ENCODE data around the gene EEPD1. TPM values are rescaled to one million over a fixed set of nuclear protein-coding genes. Genes with fewer than 3 reads are reported as not detected.
"Not testable (repeated sequence)": the region's sequence is repeated elsewhere in the genome, so short reads cannot be mapped to it uniquely, and the experiment has no call there.

Gene EEPD1
- total RNA-seq, 2 experiments from 2014 or later: 11.9 to 13.8 TPM

- POLR2A ChIA-PET, H3K27ac Mint-ChIP-seq, H3K4me1 Mint-ChIP-seq, H3K4me3 Mint-ChIP-seq, DNase-seq, H3K27me3 Mint-ChIP-seq: not testable (repeated sequence)
- Mint-ChIP-seq H3K36me3 (ENCODE audit: low read depth) (peaks cover 11% of the 10 kb centered on the region), H3K9me3 (peaks cover 25% of the 10 kb centered on the region)
- CTCF ChIA-PET: interaction anchor here (0.6 to 1.3 kb wide), 2 partner anchors 12 to 1169 kb away, joined by 3 read pairs; no protein-coding TSS in a partner anchor
Measured at GRCh38 chr7:36258510-36259259, 105.6 kb downstream of the EEPD1 start.

- peaks cover 20% of the 10 kb centered on the region for H3K9me3 Mint-ChIP-seq
- peaks cover 11% of the 10 kb centered on the region for H3K4me1 Mint-ChIP-seq
- H3K27ac Mint-ChIP-seq: no peak overlapping the region
- no peaks in the 10 kb centered on the region for H3K27me3 Mint-ChIP-seq
- no peak overlapping the region for H3K4me3 Mint-ChIP-seq
- POLR2A ChIA-PET: no interaction called here
- H3K36me3 Mint-ChIP-seq (ENCODE audit: low read depth): peaks cover 10% of the 10 kb centered on the region
- CTCF ChIA-PET: no interaction called here
- DNase-seq: no peak
Measured at GRCh38 chr7:36260481-36260880, 107.4 kb downstream of the EEPD1 start.

- H3K9me3 Mint-ChIP-seq: peaks cover 13% of the 10 kb centered on the region
- ChIA-PET POLR2A (no interaction called here), CTCF (no interaction called here)
- peaks cover 15% of the 10 kb centered on the region for H3K4me1 Mint-ChIP-seq
- H3K36me3 Mint-ChIP-seq (ENCODE audit: low read depth): peaks cover 3% of the 10 kb centered on the region
- no peak overlapping the region for H3K27ac Mint-ChIP-seq
- no peak for DNase-seq
- no peak overlapping the region for H3K4me3 Mint-ChIP-seq
- H3K27me3 Mint-ChIP-seq: no peaks in the 10 kb centered on the region
Measured at GRCh38 chr7:36261019-36261754, 108.1 kb downstream of the EEPD1 start.

GRCh38 chr7:36262309-36263094, 109.4 kb downstream of the EEPD1 start:
- H3K4me3 Mint-ChIP-seq: no peak overlapping the region
- peaks cover 3% of the 10 kb centered on the region for H3K36me3 Mint-ChIP-seq (ENCODE audit: low read depth)
- ChIA-PET CTCF (no interaction called here), POLR2A (no interaction called here)
- H3K27me3 Mint-ChIP-seq: no peaks in the 10 kb centered on the region
- no peak overlapping the region for H3K27ac Mint-ChIP-seq
- H3K9me3 Mint-ChIP-seq: peaks cover 3% of the 10 kb centered on the region
- no peak for DNase-seq
- peaks cover 15% of the 10 kb centered on the region for H3K4me1 Mint-ChIP-seq

- POLR2A ChIA-PET: no interaction called here
- Mint-ChIP-seq H3K27ac (no peak overlapping the region), H3K4me1 (peaks cover 15% of the 10 kb centered on the region), H3K9me3 (peaks cover 3% of the 10 kb centered on the region), H3K27me3 (no peaks in the 10 kb centered on the region), H3K36me3 (ENCODE audit: low read depth) (peaks cover 3% of the 10 kb centered on the region), H3K4me3 (no peak overlapping the region)
- CTCF ChIA-PET: no interaction called here
- DNase-seq: no peak
Measured at GRCh38 chr7:36263095-36263484, 110.0 kb downstream of the EEPD1 start.

GRCh38 chr7:36264123-36264801, 111.2 kb downstream of the EEPD1 start:
- ChIA-PET CTCF (interaction anchor here (0.6 kb wide), 1 partner anchor 8 kb away, joined by 3 read pairs; no protein-coding TSS in a partner anchor), POLR2A (no interaction called here)
- Mint-ChIP-seq H3K4me3 (no peak overlapping the region), H3K4me1 (peaks cover 15% of the 10 kb centered on the region), H3K9me3 (peaks cover 3% of the 10 kb centered on the region), H3K27ac (no peak overlapping the region), H3K27me3 (no peaks in the 10 kb centered on the region), H3K36me3 (ENCODE audit: low read depth) (peaks cover 3% of the 10 kb centered on the region)
- DNase-seq: no peak

GRCh38 chr7:36264913-36265516, 112.0 kb downstream of the EEPD1 start:
- CTCF ChIA-PET: no interaction called here
- Mint-ChIP-seq H3K9me3 (peaks cover 3% of the 10 kb centered on the region), H3K27me3 (no peaks in the 10 kb centered on the region), H3K27ac (no peak overlapping the region), H3K36me3 (ENCODE audit: low read depth) (peaks cover 3% of the 10 kb centered on the region), H3K4me1 (peaks cover 15% of the 10 kb centered on the region), H3K4me3 (no peak overlapping the region)
- no peak for DNase-seq
- POLR2A ChIA-PET: no interaction called here

- peaks cover 15% of the 10 kb centered on the region for H3K4me1 Mint-ChIP-seq
- POLR2A ChIA-PET: no interaction called here
- no peak overlapping the region for H3K4me3 Mint-ChIP-seq
- H3K27me3 Mint-ChIP-seq: no peaks in the 10 kb centered on the region
- H3K27ac Mint-ChIP-seq: no peak overlapping the region
- no peak for DNase-seq
- CTCF ChIA-PET: no interaction called here
- H3K9me3 Mint-ChIP-seq: peaks cover 3% of the 10 kb centered on the region
- peaks cover 3% of the 10 kb centered on the region for H3K36me3 Mint-ChIP-seq (ENCODE audit: low read depth)
Measured at GRCh38 chr7:36265680-36266079, 112.6 kb downstream of the EEPD1 start.

- ChIA-PET POLR2A (no interaction called here), CTCF (no interaction called here)
- no peak overlapping the region for H3K4me3 Mint-ChIP-seq
- no peak overlapping the region for H3K27ac Mint-ChIP-seq
- DNase-seq: no peak
- H3K36me3 Mint-ChIP-seq (ENCODE audit: low read depth): peaks cover 3% of the 10 kb centered on the region
- no peaks in the 10 kb centered on the region for H3K27me3 Mint-ChIP-seq
- H3K4me1 Mint-ChIP-seq: peaks cover 14% of the 10 kb centered on the region
- peaks cover 3% of the 10 kb centered on the region for H3K9me3 Mint-ChIP-seq
Measured at GRCh38 chr7:36266190-36266589, 113.1 kb downstream of the EEPD1 start.

GRCh38 chr7:36266683-36267082, 113.6 kb downstream of the EEPD1 start:
- no peak overlapping the region for H3K27ac Mint-ChIP-seq
- DNase-seq: no peak
- no peak overlapping the region for H3K4me3 Mint-ChIP-seq
- ChIA-PET POLR2A (no interaction called here), CTCF (interaction anchor here (0.5 to 0.6 kb wide), 2 partner anchors 19 to 24 kb away, joined by 3 to 4 read pairs; no protein-coding TSS in a partner anchor)
- H3K4me1 Mint-ChIP-seq: peaks cover 10% of the 10 kb centered on the region
- H3K9me3 Mint-ChIP-seq: peaks cover 3% of the 10 kb centered on the region
- peaks cover 3% of the 10 kb centered on the region for H3K36me3 Mint-ChIP-seq (ENCODE audit: low read depth)
- H3K27me3 Mint-ChIP-seq: no peaks in the 10 kb centered on the region

GRCh38 chr7:36272211-36272566, 119.1 kb downstream of the EEPD1 start:
- ChIA-PET CTCF (interaction anchor here (0.7 to 1.6 kb wide), 2 partner anchors 8 to 10 kb away, joined by 3 read pairs; no protein-coding TSS in a partner anchor), POLR2A (no interaction called here)
- Mint-ChIP-seq H3K27ac (no peak overlapping the region), H3K4me1 (peaks cover 8% of the 10 kb centered on the region), H3K27me3 (no peaks in the 10 kb centered on the region), H3K36me3 (ENCODE audit: low read depth) (no peaks in the 10 kb centered on the region), H3K4me3 (no peak overlapping the region), H3K9me3 (no peaks in the 10 kb centered on the region)
- no peak for DNase-seq

- DNase-seq: no peak
Measured at GRCh38 chr7:36272567-36273269, 119.7 kb downstream of the EEPD1 start.

More at GRCh38 chr7:36272567-36273269, 119.7 kb downstream of the EEPD1 start:
- H3K36me3 Mint-ChIP-seq (ENCODE audit: low read depth): no peaks in the 10 kb centered on the region
- CTCF ChIA-PET: interaction anchor here (0.7 to 1.6 kb wide), 6 partner anchors 9 to 24 kb away, joined by 3 to 5 read pairs (median 3); no protein-coding TSS in a partner anchor
- no peaks in the 10 kb centered on the region for H3K27me3 Mint-ChIP-seq
- peaks cover 8% of the 10 kb centered on the region for H3K4me1 Mint-ChIP-seq
- no peak overlapping the region for H3K4me3 Mint-ChIP-seq
- H3K9me3 Mint-ChIP-seq: no peaks in the 10 kb centered on the region
- POLR2A ChIA-PET: no interaction called here
- H3K27ac Mint-ChIP-seq: no peak overlapping the region
